ENCODE data around the gene CDH4. TPM values are rescaled to one million over a fixed set of nuclear protein-coding genes. Genes with fewer than 3 reads are reported as not detected.

CDH4 gene
- total RNA-seq, 2 donors from 2014 or later, result 0.19 to 0.65 TPM

GRCh38 chr20:61584851-61585250, 332.8 kb downstream of the CDH4 start:
- intact Hi-C loops (cut with DNase I), result loop anchor here in 1 of 2 donors (5.0 kb wide), 1 partner anchor 1187 kb away; no protein-coding TSS in a partner anchor
- no peak for DNase-seq (ENCODE audit: low spot score)

- intact Hi-C loops (cut with DNase I), result loop anchor here in 1 of 2 donors (2.0 kb wide), 1 partner anchor 57 kb away; no protein-coding TSS in a partner anchor
- no peak for DNase-seq (ENCODE audit: low spot score)
These were observed 333.7 kb downstream of the CDH4 start for GRCh38 chr20:61585764-61586163.

- intact Hi-C loops (cut with DNase I), result loop anchor here in 1 of 2 donors (2.0 kb wide), 1 partner anchor 58 kb away; no protein-coding TSS in a partner anchor
- no peak for DNase-seq (ENCODE audit: low spot score)
These were observed 335.0 kb downstream of the CDH4 start for GRCh38 chr20:61587036-61587435.

GRCh38 chr20:61587681-61588289, 335.7 kb downstream of the CDH4 start:
- intact Hi-C loops (cut with DNase I), result loop anchor here in 1 of 2 donors (2.0 kb wide), 1 partner anchor 59 kb away; no protein-coding TSS in a partner anchor
- no peak for DNase-seq (ENCODE audit: low spot score)

- intact Hi-C loops (cut with DNase I), result no loop called here
- DNase-seq (ENCODE audit: low spot score), result no peak
These were observed 336.6 kb downstream of the CDH4 start for GRCh38 chr20:61588411-61589385.

- intact Hi-C loops (cut with DNase I), result no loop called here
- DNase-seq (ENCODE audit: low spot score), result no peak
These were observed 338.2 kb downstream of the CDH4 start for GRCh38 chr20:61590236-61590635.

- intact Hi-C loops (cut with DNase I), result no loop called here
- no peak for DNase-seq (ENCODE audit: low spot score)
These were observed 341.5 kb downstream of the CDH4 start for GRCh38 chr20:61593516-61593915.

GRCh38 chr20:61594198-61594597, 342.1 kb downstream of the CDH4 start:
- no peak for DNase-seq (ENCODE audit: low spot score)
- intact Hi-C loops (cut with DNase I), result no loop called here

- DNase-seq (ENCODE audit: low spot score), result no peak
- intact Hi-C loops (cut with DNase I), result no loop called here
These were observed 343.2 kb downstream of the CDH4 start for GRCh38 chr20:61595216-61595615.

- no peak for DNase-seq (ENCODE audit: low spot score)
- intact Hi-C loops (cut with DNase I), result no loop called here
These were observed 344.7 kb downstream of the CDH4 start for GRCh38 chr20:61596687-61597330.

- no peak for DNase-seq (ENCODE audit: low spot score)
- intact Hi-C loops (cut with DNase I), result no loop called here
These were observed 345.9 kb downstream of the CDH4 start for GRCh38 chr20:61597996-61598395.

- intact Hi-C loops (cut with DNase I), result no loop called here
- DNase-seq (ENCODE audit: low spot score), result no peak
These were observed 346.5 kb downstream of the CDH4 start for GRCh38 chr20:61598586-61598985.

- intact Hi-C loops (cut with DNase I), result no loop called here
- no peak for DNase-seq (ENCODE audit: low spot score)
These were observed 347.0 kb downstream of the CDH4 start for GRCh38 chr20:61599061-61599531.

- no peak for DNase-seq (ENCODE audit: low spot score)
These were observed 347.5 kb downstream of the CDH4 start for GRCh38 chr20:61599541-61599992.

GRCh38 chr20:61600016-61600415, 348.0 kb downstream of the CDH4 start:
- intact Hi-C loops (cut with DNase I), result no loop called here
- no peak for DNase-seq (ENCODE audit: low spot score)

More at GRCh38 chr20:61599541-61599992, 347.5 kb downstream of the CDH4 start:
- intact Hi-C loops (cut with DNase I), result no loop called here

GRCh38 chr20:61601361-61601760, 349.3 kb downstream of the CDH4 start:
- intact Hi-C loops (cut with DNase I), result no loop called here
- no peak for DNase-seq (ENCODE audit: low spot score)

- no peak for DNase-seq (ENCODE audit: low spot score)
- intact Hi-C loops (cut with DNase I), result no loop called here
These were observed 349.8 kb downstream of the CDH4 start for GRCh38 chr20:61601853-61602252.

- DNase-seq (ENCODE audit: low spot score), result no peak
- intact Hi-C loops (cut with DNase I), result no loop called here
These were observed 351.7 kb downstream of the CDH4 start for GRCh38 chr20:61603715-61604114.

- no peak for DNase-seq (ENCODE audit: low spot score)
- intact Hi-C loops (cut with DNase I), result no loop called here
These were observed 352.5 kb downstream of the CDH4 start for GRCh38 chr20:61604549-61604948.

- intact Hi-C loops (cut with DNase I), result no loop called here
- no peak for DNase-seq (ENCODE audit: low spot score)
These were observed 353.2 kb downstream of the CDH4 start for GRCh38 chr20:61605283-61605682.

All from posterior vena cava (tissue), 2 donors.